ENCODE results near the gene CAPN15. TPM values are rescaled to one million over a fixed set of nuclear protein-coding genes. Genes with fewer than 3 reads are reported as not detected.

Gene CAPN15
- total RNA-seq, 4 donors from 2014 or later: 19.6 to 42.6 (median 29.0) TPM

GRCh38 chr16:568401-569258, 41.1 kb downstream of the CAPN15 start:
- Histone ChIP-seq H3K27me3 (no peaks in the 10 kb centered on the region), H3K4me1 (peaks cover 7 to 35% of the 10 kb centered on the region in 2 donors), H3K27ac (peak overlapping the region in 1 of 3 donors; percentile 58), H3K4me3 (replicated peaks in 1 of 3) (no peak overlapping the region), H3K9me3 (no peaks in the 10 kb centered on the region), H3K36me3 (no peaks in the 10 kb centered on the region)
- WGBS, 2 donors: 77 to 79% methylated on average over 4 to 5 of the region's 11 CpGs
- TF ChIP-seq POLR2A (IDR thresholded peaks at IDR 0.05): no peak
- no peak for TF ChIP-seq CTCF (IDR thresholded peaks at IDR 0.05)
- no peak for DNase-seq
- intact Hi-C loops (cut with DNase I): no loop called here

GRCh38 chr16:569445-570254, 42.1 kb downstream of the CAPN15 start, which contains the start of gene PIGQ:
Gene PIGQ (plus strand): TSS chr16:569968. CDS start chr16:574075, 4,107 bp downstream.
- Histone ChIP-seq H3K9me3 (no peaks in the 10 kb centered on the region), H3K27ac (peak within 1 kb of the TSS in 2 of 3 donors; percentile 48 to 58), H3K4me1 (peaks cover 7 to 35% of the 10 kb centered on the region in 2 donors), H3K36me3 (peaks cover 6 to 8% of the 10 kb centered on the region in 2 donors), H3K4me3 (replicated peaks in 1 of 3) (peak within 1 kb of the TSS; percentile 66 to 95 (median 85)), H3K27me3 (no peaks in the 10 kb centered on the region)
- WGBS, 2 donors: 3 to 8% methylated on average over 19 to 61 of the region's 87 CpGs
- no peak for TF ChIP-seq CTCF (IDR thresholded peaks at IDR 0.05)
- no peak for TF ChIP-seq POLR2A (IDR thresholded peaks at IDR 0.05)
- intact Hi-C loops (cut with DNase I): no loop called here
- peak; percentile 42 to 57 for DNase-seq

- 86 to 89% methylated on average over 16 to 24 of the region's 27 CpGs for WGBS, 2 donors
- Histone ChIP-seq H3K27ac (no peak overlapping the region), H3K4me3 (replicated peaks in 1 of 3) (no peak overlapping the region), H3K9me3 (no peaks in the 10 kb centered on the region), H3K27me3 (no peaks in the 10 kb centered on the region), H3K36me3 (peaks cover 15 to 23% of the 10 kb centered on the region in 2 donors), H3K4me1 (peaks cover 7 to 15% of the 10 kb centered on the region in 2 donors)
- intact Hi-C loops (cut with DNase I): no loop called here
- TF ChIP-seq CTCF (IDR thresholded peaks at IDR 0.05) (no peak), POLR2A (IDR thresholded peaks at IDR 0.05) (no peak)
- DNase-seq: no peak
Observed at GRCh38 chr16:572865-573650, 45.5 kb downstream of the CAPN15 start.

- WGBS, 2 donors: 89 to 94% methylated on average over 15 to 24 of the region's 46 CpGs
Observed at GRCh38 chr16:574021-574760, 46.7 kb downstream of the CAPN15 start.

More at GRCh38 chr16:574021-574760, 46.7 kb downstream of the CAPN15 start:
- no peak for DNase-seq
- no peaks in the 10 kb centered on the region for H3K27me3 ChIP-seq
- peaks cover 6 to 9% of the 10 kb centered on the region in 2 donors for H3K4me1 ChIP-seq
- no peak overlapping the region for H3K4me3 ChIP-seq (replicated peaks in 1 of 3)
- intact Hi-C loops (cut with DNase I): no loop called here
- no peak overlapping the region for H3K27ac ChIP-seq
- no peak for TF ChIP-seq CTCF (IDR thresholded peaks at IDR 0.05)
- no peak for TF ChIP-seq POLR2A (IDR thresholded peaks at IDR 0.05)
- no peaks in the 10 kb centered on the region for H3K9me3 ChIP-seq
- peaks cover 15 to 23% of the 10 kb centered on the region in 2 donors for H3K36me3 ChIP-seq

Data from thyroid gland (tissue), 4 donors.